HepG2 (cell line): ENCODE measurements around the gene NAGK. TPM values are rescaled to one million over a fixed set of nuclear protein-coding genes. Genes with fewer than 3 reads are reported as not detected.

Experiments used
- ERF ChIP-seq: IDR thresholded peaks from 2 replicates; pipeline ENCODE4 v1.6.1; 2018; ENCODE audit warnings: missing biosample characterization, missing genetic modification reagents
- SRY ChIP-seq: sonication (generic); formaldehyde crosslinking; IDR thresholded peaks from 2 replicates; pipeline ENCODE4 v1.8.0; 2022; ENCODE audit warnings: mild to moderate bottlenecking, missing genetic modification reagents
- TCF12 ChIP-seq, 2 experiments: fragments of 450-650 bp in 1 of 2; sonication (generic) in 1 of 2; formaldehyde crosslinking in 1 of 2; IDR thresholded peaks; 2 replicates each; pipeline versions ENCODE4 v1.6.1 to v1.8.0; 2017 to 2022; ENCODE audit warnings: antibody characterized with exemption in 1 of 2, mild to moderate bottlenecking in 1 of 2, missing genetic modification reagents in 1 of 2, moderate library complexity in 1 of 2
- TMF1 ChIP-seq: sonication (generic); formaldehyde crosslinking; IDR thresholded peaks from 2 replicates; pipeline ENCODE4 v1.8.1; 2022; ENCODE audit warnings: low read depth, missing genetic modification reagents
- ZBTB33 ChIP-seq: sonication (generic); formaldehyde crosslinking; IDR thresholded peaks from 2 replicates; pipeline ENCODE4 v1.4.0; 2020; ENCODE audit warnings: missing genetic modification reagents
- ZNF253 ChIP-seq: sonication (generic); formaldehyde crosslinking; IDR thresholded peaks from 2 replicates; pipeline ENCODE4 v1.8.0; 2022; ENCODE audit warnings: mild to moderate bottlenecking, missing genetic modification reagents, borderline replicate concordance
- ZNF446 ChIP-seq: sonication (generic); formaldehyde crosslinking; IDR thresholded peaks from 2 replicates; pipeline ENCODE4 v1.5.0; 2020; ENCODE audit warnings: mild to moderate bottlenecking, missing genetic modification reagents
- ZNF552 ChIP-seq: sonication (generic); formaldehyde crosslinking; IDR thresholded peaks from 2 replicates; pipeline ENCODE4 v1.9.0; 2022; ENCODE audit warnings: missing genetic modification reagents, mild to moderate bottlenecking, borderline replicate concordance
- ZNF598 ChIP-seq: sonication (generic); formaldehyde crosslinking; IDR thresholded peaks from 2 replicates; pipeline ENCODE4 v1.5.1; 2020; ENCODE audit warnings: mild to moderate bottlenecking, missing genetic modification reagents, borderline replicate concordance
- polyA plus RNA-seq, 8 experiments: library from polyadenylated mRNA; depleted of rRNA in 3 of 8; stranded (reverse) in 7 of 8; unstranded in 1 of 8; fragments of >200 nt; fragmentation: Illumina TruSeq in 4 of 8; extraction: Trizol in 4 of 8; gene quantifications; 2 replicates each; pipeline versions ENCODE4 v1.2.1 to v1.2.3, GENCODE V29; 2011 to 2016; ENCODE audit warnings: low read depth in 4 of 8, missing spikeins in 1 of 8, mixed read lengths in 1 of 8; ENCODE audit not compliant: insufficient read depth in 1 of 8
- total RNA-seq, 5 experiments: library from RNA; depleted of rRNA; stranded (reverse); fragments of >200 nt; fragmentation: Illumina TruSeq; extraction: Trizol; gene quantifications; 2 replicates each; pipeline ENCODE4 v1.2.3, GENCODE V29; 2016; ENCODE audit warnings: low read depth in 1 of 5
- TF ChIP-seq, protein P1 (sequence below), 2 experiments: sonication (generic) in 1 of 2; formaldehyde crosslinking in 1 of 2; IDR thresholded peaks; 2 replicates each; pipeline versions ENCODE4 v1.6.1 to v1.9.0; 2014 to 2022; ENCODE audit warnings: antibody characterized with exemption in 1 of 2, borderline replicate concordance in 1 of 2, inconsistent platforms in 1 of 2, low read depth in 1 of 2, missing genetic modification reagents in 1 of 2
- TF ChIP-seq, protein P2 (sequence below): sonication (generic); formaldehyde crosslinking; IDR thresholded peaks from 2 replicates; pipeline ENCODE4 v1.5.0; 2020; ENCODE audit warnings: missing genetic modification reagents, mild to moderate bottlenecking, borderline replicate concordance
- TF ChIP-seq, protein P3 (sequence below): sonication (generic); formaldehyde crosslinking; IDR thresholded peaks from 2 replicates; pipeline ENCODE4 v1.8.0; 2022; ENCODE audit warnings: mild to moderate bottlenecking, missing genetic modification reagents, moderate library complexity

NAGK gene
- total and polyA plus RNA-seq, 2 of the 13 experiments (the other 11 are each of a cell fraction or from before 2014, with no cell fraction given): 24.4 to 35.2 TPM

GRCh38 chr2:71068218-71069035 lies at the start of gene NAGK (continued):
- TF ChIP-seq TCF12 (IDR thresholded peaks at IDR 0.05): no peak
- TF ChIP-seq TCF12 (CRISPR knock-in tag; IDR thresholded peaks at IDR 0.05): no peak
- TF ChIP-seq SRY: peak; percentile 86
- TF ChIP-seq, protein P1, sequence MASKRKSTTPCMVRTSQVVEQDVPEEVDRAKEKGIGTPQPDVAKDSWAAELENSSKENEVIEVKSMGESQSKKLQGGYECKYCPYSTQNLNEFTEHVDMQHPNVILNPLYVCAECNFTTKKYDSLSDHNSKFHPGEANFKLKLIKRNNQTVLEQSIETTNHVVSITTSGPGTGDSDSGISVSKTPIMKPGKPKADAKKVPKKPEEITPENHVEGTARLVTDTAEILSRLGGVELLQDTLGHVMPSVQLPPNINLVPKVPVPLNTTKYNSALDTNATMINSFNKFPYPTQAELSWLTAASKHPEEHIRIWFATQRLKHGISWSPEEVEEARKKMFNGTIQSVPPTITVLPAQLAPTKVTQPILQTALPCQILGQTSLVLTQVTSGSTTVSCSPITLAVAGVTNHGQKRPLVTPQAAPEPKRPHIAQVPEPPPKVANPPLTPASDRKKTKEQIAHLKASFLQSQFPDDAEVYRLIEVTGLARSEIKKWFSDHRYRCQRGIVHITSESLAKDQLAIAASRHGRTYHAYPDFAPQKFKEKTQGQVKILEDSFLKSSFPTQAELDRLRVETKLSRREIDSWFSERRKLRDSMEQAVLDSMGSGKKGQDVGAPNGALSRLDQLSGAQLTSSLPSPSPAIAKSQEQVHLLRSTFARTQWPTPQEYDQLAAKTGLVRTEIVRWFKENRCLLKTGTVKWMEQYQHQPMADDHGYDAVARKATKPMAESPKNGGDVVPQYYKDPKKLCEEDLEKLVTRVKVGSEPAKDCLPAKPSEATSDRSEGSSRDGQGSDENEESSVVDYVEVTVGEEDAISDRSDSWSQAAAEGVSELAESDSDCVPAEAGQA (IDR thresholded peaks at IDR 0.05; ENCODE audit: low read depth): peak; percentile 58; the same call in 1 of the 2 replicates
- TF ChIP-seq, protein P1 (CRISPR knock-in tag; IDR thresholded peaks at IDR 0.05; ENCODE audit: borderline replicate concordance): peak; percentile 80; the same call in 1 of the 2 replicates
- no peak; the same call in 1 of the 2 replicates for TF ChIP-seq ZBTB33 (CRISPR knock-in tag)
- TF ChIP-seq ZNF253 (CRISPR knock-in tag): peak; percentile 81; the same call in 1 of the 2 replicates
- TF ChIP-seq, protein P2, sequence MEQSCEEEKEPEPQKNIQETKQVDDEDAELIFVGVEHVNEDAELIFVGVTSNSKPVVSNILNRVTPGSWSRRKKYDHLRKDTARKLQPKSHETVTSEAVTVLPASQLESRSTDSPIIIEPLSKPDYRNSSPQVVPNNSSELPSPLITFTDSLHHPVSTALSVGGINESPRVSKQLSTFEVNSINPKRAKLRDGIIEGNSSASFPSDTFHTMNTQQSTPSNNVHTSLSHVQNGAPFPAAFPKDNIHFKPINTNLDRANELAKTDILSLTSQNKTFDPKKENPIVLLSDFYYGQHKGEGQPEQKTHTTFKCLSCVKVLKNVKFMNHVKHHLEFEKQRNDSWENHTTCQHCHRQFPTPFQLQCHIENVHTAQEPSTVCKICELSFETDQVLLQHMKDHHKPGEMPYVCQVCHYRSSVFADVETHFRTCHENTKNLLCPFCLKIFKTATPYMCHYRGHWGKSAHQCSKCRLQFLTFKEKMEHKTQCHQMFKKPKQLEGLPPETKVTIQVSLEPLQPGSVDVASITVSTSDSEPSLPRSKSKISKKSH: 0 out of 2 replicates have a peak, but pooled peaks have one; percentile 37
- peak; percentile 97 for TF ChIP-seq ZNF552
- TF ChIP-seq, protein P3, sequence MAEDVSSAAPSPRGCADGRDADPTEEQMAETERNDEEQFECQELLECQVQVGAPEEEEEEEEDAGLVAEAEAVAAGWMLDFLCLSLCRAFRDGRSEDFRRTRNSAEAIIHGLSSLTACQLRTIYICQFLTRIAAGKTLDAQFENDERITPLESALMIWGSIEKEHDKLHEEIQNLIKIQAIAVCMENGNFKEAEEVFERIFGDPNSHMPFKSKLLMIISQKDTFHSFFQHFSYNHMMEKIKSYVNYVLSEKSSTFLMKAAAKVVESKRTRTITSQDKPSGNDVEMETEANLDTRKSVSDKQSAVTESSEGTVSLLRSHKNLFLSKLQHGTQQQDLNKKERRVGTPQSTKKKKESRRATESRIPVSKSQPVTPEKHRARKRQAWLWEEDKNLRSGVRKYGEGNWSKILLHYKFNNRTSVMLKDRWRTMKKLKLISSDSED (CRISPR knock-in tag): no peak
- peak; percentile 97 for TF ChIP-seq ERF
- TF ChIP-seq TMF1: peak; percentile 96
- peak; percentile 98 for TF ChIP-seq ZNF446 (CRISPR knock-in tag)
- peak; percentile 99 for TF ChIP-seq ZNF598 (CRISPR knock-in tag)
